GM23338 (cell line): Measurements from ENCODE around the gene TAF13. TPM values are rescaled to one million over a fixed set of nuclear protein-coding genes. Genes with fewer than 3 reads are reported as not detected.

ENCODE experiments used
- ATAC-seq: fragments of 200-7000 bp; cut with Tn5 transposase; 3 replicates; pipeline ENCODE4 v1.9.1; 2020
- DNase-seq: peaks from one replicate; pipeline ENCODE4 v3.0.0-alpha.2; 2015; ENCODE audit warnings: low spot score
- H2AFZ ChIP-seq: fragments of 200-600 bp; sonication (generic); 2 replicates; pipeline ENCODE4 v1.8.0; 2016; ENCODE audit warnings: antibody characterized with exemption, mild to moderate bottlenecking, moderate library complexity
- H3F3A ChIP-seq: fragments of 200-600 bp; sonication (generic); replicated peaks from 2 replicates; pipeline ENCODE4 v1.8.0; 2017; ENCODE audit warnings: antibody characterized with exemption, mixed run types, low read depth
- H3K27ac ChIP-seq: fragments of 200-600 bp; sonication (generic); 2 replicates; pipeline ENCODE4 v1.6.1; 2016; ENCODE audit warnings: low read depth
- H3K27me3 ChIP-seq: fragments of 200-600 bp; sonication (generic); 2 replicates; pipeline ENCODE4 v1.8.0; 2016; ENCODE audit warnings: mild to moderate bottlenecking, mixed run types, moderate library complexity; ENCODE audit not compliant: insufficient read depth
- H3K36me3 ChIP-seq: fragments of 200-600 bp; sonication (generic); 2 replicates; pipeline ENCODE4 v1.8.0; 2016; ENCODE audit warnings: mild to moderate bottlenecking; ENCODE audit not compliant: insufficient read depth
- H3K4me1 ChIP-seq: fragments of 200-600 bp; sonication (generic); 2 replicates; pipeline ENCODE4 v1.8.0; 2016; ENCODE audit warnings: mild to moderate bottlenecking, moderate library complexity; ENCODE audit not compliant: insufficient read depth
- H3K4me2 ChIP-seq: fragments of 200-600 bp; sonication (generic); 2 replicates; pipeline ENCODE4 v1.7.1; 2017; ENCODE audit warnings: mixed run types
- H3K4me3 ChIP-seq: fragments of 200-600 bp; sonication (generic); 2 replicates; pipeline ENCODE4 v1.6.1; 2016; ENCODE audit warnings: mixed run types
- H3K79me2 ChIP-seq: fragments of 200-600 bp; sonication (generic); replicated peaks from 2 replicates; pipeline ENCODE4 v1.8.0; 2017; ENCODE audit warnings: mild to moderate bottlenecking; ENCODE audit not compliant: insufficient read depth
- H3K9me2 ChIP-seq: fragments of 200-600 bp; sonication (generic); 2 replicates; pipeline ENCODE4 v1.8.0; 2017; ENCODE audit not compliant: insufficient read depth
- H4K20me1 ChIP-seq: fragments of 200-600 bp; sonication (generic); replicated peaks from 2 replicates; pipeline ENCODE4 v1.8.0; 2017; ENCODE audit warnings: mild to moderate bottlenecking; ENCODE audit not compliant: insufficient read depth
- H3K27ac Mint-ChIP-seq: 2 replicates; pipeline ENCODE4 v1.8.0; 2020; ENCODE audit warnings: inconsistent platforms, mild to moderate bottlenecking, moderate library complexity, mixed read lengths
- H3K27me3 Mint-ChIP-seq: 3 replicates; pipeline ENCODE4 v1.8.0; 2022; ENCODE audit warnings: low read depth, mild to moderate bottlenecking, moderate library complexity, mixed read lengths, inconsistent platforms; ENCODE audit not compliant: insufficient read depth, poor library complexity
- H3K36me3 Mint-ChIP-seq: 3 replicates; pipeline ENCODE4 v1.8.0; 2021; ENCODE audit warnings: low read depth, mild to moderate bottlenecking, inconsistent platforms, moderate library complexity, mixed read lengths
- H3K4me1 Mint-ChIP-seq: 3 replicates; pipeline ENCODE4 v1.8.0; 2020; ENCODE audit warnings: mild to moderate bottlenecking, inconsistent platforms, mixed read lengths
- H3K4me3 Mint-ChIP-seq: 3 replicates; pipeline ENCODE4 v1.8.0; 2021; ENCODE audit warnings: moderate library complexity, mild to moderate bottlenecking, inconsistent platforms, mixed read lengths
- H3K9me3 Mint-ChIP-seq: 3 replicates; pipeline ENCODE4 v1.8.0; 2020; ENCODE audit warnings: moderate library complexity, mild to moderate bottlenecking, inconsistent platforms, mixed read lengths
- CREB1 ChIP-seq: fragments of 250-450 bp; sonication (Bioruptor Pico); IDR thresholded peaks from 2 replicates; pipeline ENCODE4 v1.5.0; 2020; ENCODE audit warnings: low read depth, mild to moderate bottlenecking, moderate library complexity
- EZH2 ChIP-seq: fragments of 200-600 bp; sonication (generic); IDR thresholded peaks from one replicate; pipeline ENCODE4 v1.8.0; 2017; ENCODE audit warnings: antibody characterized with exemption, mild to moderate bottlenecking, low read depth; ENCODE audit not compliant: unreplicated experiment
- EZH2phosphoT487 ChIP-seq: fragments of 200-600 bp; sonication (generic); IDR thresholded peaks from one replicate; pipeline ENCODE4 v1.8.1; 2018; ENCODE audit warnings: antibody characterized with exemption; ENCODE audit not compliant: unreplicated experiment
- JUNB ChIP-seq: IDR thresholded peaks from one replicate; pipeline ENCODE4 v1.6.1; 2016; ENCODE audit warnings: antibody characterized with exemption; ENCODE audit not compliant: unreplicated experiment
- NANOG ChIP-seq: IDR thresholded peaks from 2 replicates; pipeline ENCODE4 v1.6.1; 2016; ENCODE audit warnings: antibody characterized with exemption, borderline replicate concordance
- POLR2AphosphoS5 ChIP-seq: IDR thresholded peaks from 2 replicates; pipeline ENCODE4 v1.6.1; 2016; ENCODE audit warnings: antibody characterized with exemption, low read depth
- STAT1 ChIP-seq: IDR thresholded peaks from one replicate; pipeline ENCODE4 v1.6.1; 2016; ENCODE audit warnings: antibody characterized with exemption; ENCODE audit not compliant: unreplicated experiment
- ZNF114 ChIP-seq: fragments of 250-450 bp; sonication (Bioruptor Pico); IDR thresholded peaks from 2 replicates; pipeline ENCODE4 v1.5.0; 2020; ENCODE audit warnings: mild to moderate bottlenecking, moderate library complexity
- ZNF331 ChIP-seq: fragments of 250-450 bp; sonication (Bioruptor Pico); IDR thresholded peaks from 2 replicates; pipeline ENCODE4 v1.5.0; 2020; ENCODE audit warnings: low read depth, mild to moderate bottlenecking, moderate library complexity
- polyA plus RNA-seq: library from polyadenylated mRNA; unstranded; fragments of >200 nt; fragmentation: Nextera tagmentation; extraction: Ambion mirVana; gene quantifications from 2 replicates; pipeline ENCODE4 v1.2.1, GENCODE V29; 2016
- total RNA-seq: library from RNA; depleted of rRNA; stranded (reverse); fragments of >200 nt; shearing (Covaris generic); gene quantifications from 2 replicates; pipeline ENCODE4 v1.2.3, GENCODE V29; 2014
- TF ChIP-seq, protein P1 (sequence below), 2 experiments: fragments of 200-600 bp in 1 of 2; sonication (generic) in 1 of 2; conservative IDR thresholded peaks; 2 replicates each; pipeline versions ENCODE4 v1.5.1 to v1.6.1; 2016 to 2017; ENCODE audit warnings: antibody characterized with exemption in 2 of 2, low read depth in 2 of 2, mild to moderate bottlenecking in 2 of 2, moderate library complexity in 1 of 2
- TF ChIP-seq, protein P2 (sequence below): IDR thresholded peaks from one replicate; pipeline ENCODE4 v1.6.1; 2018; ENCODE audit warnings: antibody characterized with exemption; ENCODE audit not compliant: unreplicated experiment
- TF ChIP-seq, protein P3 (sequence below): fragments of 250-450 bp; sonication (Bioruptor Pico); IDR thresholded peaks from 2 replicates; pipeline ENCODE4 v1.5.0; 2020; ENCODE audit warnings: mild to moderate bottlenecking, moderate library complexity
- TF ChIP-seq, protein P4 (sequence below): IDR thresholded peaks from 2 replicates; pipeline ENCODE4 v1.6.1; 2016; ENCODE audit warnings: antibody characterized with exemption

The TAF13 gene
- total and polyA plus RNA-seq, 2 experiments from 2014 or later = 43.7 to 55.8 TPM

DNA sequence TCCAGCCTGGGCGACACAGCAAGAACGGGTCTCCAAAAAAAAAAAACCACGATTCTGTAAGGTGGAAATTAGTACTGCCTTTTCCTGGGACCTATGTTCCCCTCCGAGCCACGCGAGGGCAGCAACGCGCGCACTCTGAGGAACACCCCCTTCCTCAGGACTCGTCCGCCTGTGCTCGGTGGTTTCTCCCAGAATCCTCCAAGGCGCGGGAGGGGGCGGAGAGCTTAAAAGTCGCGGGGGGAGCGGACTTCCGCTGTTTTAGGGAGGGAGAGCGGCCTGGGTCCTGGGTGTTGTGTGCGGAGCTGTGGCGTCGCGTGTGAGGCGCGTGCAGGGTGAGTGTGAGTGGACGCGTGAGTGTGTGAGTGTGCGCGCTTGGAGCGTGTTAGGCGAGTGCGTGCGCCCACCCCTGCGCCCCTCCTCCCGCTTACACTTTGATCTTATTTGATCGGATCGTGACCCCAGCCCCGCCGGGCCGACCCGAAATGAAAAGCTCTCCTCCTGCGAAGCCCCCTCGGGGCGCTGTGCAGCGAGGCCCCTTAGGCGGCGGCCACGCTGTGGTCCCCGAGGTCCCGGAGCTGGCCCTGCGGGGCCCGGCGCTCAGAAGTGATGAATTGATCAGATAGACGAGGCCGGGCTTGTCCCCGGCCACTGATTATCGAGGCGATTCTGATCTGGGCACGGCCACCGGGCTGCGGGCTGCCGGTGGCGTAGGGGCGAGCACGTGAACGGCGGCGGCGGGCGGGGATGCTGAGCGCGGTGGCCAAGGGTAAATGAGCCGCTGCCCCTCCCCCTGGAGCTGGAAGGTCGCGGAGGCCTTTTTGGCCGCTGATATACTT lies 24.4 kb upstream of the TAF13 start:
- Histone ChIP-seq H3K4me3 (peak overlapping the region; percentile 89), H4K20me1 (peaks cover 10% of the 10 kb centered on the region; the same call in 1 of the 2 replicates), H3F3A (peaks cover 12% of the 10 kb centered on the region), H3K36me3 (no peaks in the 10 kb centered on the region), H3K9me2 (no peaks in the 10 kb centered on the region), H2AFZ (peak overlapping the region; percentile 92; the same call in 1 of the 2 replicates), H3K4me2 (peak overlapping the region; percentile 97), H3K27ac (peak overlapping the region; percentile 87), H3K4me1 (no peaks in the 10 kb centered on the region; the same call in none of the 2 replicates), H3K27me3 (no peaks in the 10 kb centered on the region), H3K79me2 (peaks cover 20% of the 10 kb centered on the region)
- peak; percentile 92 for ATAC-seq
- peak overlapping the region; percentile 97 for H3K27ac Mint-ChIP-seq
- H3K27me3 Mint-ChIP-seq = peaks cover 22% of the 10 kb centered on the region
- no peak for TF ChIP-seq ZNF331 (CRISPR knock-in tag)
- no peak for TF ChIP-seq EZH2
- TF ChIP-seq, protein P1, sequence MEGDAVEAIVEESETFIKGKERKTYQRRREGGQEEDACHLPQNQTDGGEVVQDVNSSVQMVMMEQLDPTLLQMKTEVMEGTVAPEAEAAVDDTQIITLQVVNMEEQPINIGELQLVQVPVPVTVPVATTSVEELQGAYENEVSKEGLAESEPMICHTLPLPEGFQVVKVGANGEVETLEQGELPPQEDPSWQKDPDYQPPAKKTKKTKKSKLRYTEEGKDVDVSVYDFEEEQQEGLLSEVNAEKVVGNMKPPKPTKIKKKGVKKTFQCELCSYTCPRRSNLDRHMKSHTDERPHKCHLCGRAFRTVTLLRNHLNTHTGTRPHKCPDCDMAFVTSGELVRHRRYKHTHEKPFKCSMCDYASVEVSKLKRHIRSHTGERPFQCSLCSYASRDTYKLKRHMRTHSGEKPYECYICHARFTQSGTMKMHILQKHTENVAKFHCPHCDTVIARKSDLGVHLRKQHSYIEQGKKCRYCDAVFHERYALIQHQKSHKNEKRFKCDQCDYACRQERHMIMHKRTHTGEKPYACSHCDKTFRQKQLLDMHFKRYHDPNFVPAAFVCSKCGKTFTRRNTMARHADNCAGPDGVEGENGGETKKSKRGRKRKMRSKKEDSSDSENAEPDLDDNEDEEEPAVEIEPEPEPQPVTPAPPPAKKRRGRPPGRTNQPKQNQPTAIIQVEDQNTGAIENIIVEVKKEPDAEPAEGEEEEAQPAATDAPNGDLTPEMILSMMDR (conservative IDR thresholded peaks at IDR 0.05; ENCODE audit: low read depth in 2 of 2) = peak; percentile 79 to 89
- peak; percentile 51 for TF ChIP-seq CREB1 (CRISPR knock-in tag)
- peak; percentile 100 for TF ChIP-seq POLR2AphosphoS5
- no peak for TF ChIP-seq STAT1
- TF ChIP-seq, protein P2, sequence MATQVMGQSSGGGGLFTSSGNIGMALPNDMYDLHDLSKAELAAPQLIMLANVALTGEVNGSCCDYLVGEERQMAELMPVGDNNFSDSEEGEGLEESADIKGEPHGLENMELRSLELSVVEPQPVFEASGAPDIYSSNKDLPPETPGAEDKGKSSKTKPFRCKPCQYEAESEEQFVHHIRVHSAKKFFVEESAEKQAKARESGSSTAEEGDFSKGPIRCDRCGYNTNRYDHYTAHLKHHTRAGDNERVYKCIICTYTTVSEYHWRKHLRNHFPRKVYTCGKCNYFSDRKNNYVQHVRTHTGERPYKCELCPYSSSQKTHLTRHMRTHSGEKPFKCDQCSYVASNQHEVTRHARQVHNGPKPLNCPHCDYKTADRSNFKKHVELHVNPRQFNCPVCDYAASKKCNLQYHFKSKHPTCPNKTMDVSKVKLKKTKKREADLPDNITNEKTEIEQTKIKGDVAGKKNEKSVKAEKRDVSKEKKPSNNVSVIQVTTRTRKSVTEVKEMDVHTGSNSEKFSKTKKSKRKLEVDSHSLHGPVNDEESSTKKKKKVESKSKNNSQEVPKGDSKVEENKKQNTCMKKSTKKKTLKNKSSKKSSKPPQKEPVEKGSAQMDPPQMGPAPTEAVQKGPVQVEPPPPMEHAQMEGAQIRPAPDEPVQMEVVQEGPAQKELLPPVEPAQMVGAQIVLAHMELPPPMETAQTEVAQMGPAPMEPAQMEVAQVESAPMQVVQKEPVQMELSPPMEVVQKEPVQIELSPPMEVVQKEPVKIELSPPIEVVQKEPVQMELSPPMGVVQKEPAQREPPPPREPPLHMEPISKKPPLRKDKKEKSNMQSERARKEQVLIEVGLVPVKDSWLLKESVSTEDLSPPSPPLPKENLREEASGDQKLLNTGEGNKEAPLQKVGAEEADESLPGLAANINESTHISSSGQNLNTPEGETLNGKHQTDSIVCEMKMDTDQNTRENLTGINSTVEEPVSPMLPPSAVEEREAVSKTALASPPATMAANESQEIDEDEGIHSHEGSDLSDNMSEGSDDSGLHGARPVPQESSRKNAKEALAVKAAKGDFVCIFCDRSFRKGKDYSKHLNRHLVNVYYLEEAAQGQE = peak; percentile 12
- TF ChIP-seq NANOG = peak; percentile 3; the same call in 1 of the 2 replicates
- TF ChIP-seq JUNB = no peak
- TF ChIP-seq, protein P3, sequence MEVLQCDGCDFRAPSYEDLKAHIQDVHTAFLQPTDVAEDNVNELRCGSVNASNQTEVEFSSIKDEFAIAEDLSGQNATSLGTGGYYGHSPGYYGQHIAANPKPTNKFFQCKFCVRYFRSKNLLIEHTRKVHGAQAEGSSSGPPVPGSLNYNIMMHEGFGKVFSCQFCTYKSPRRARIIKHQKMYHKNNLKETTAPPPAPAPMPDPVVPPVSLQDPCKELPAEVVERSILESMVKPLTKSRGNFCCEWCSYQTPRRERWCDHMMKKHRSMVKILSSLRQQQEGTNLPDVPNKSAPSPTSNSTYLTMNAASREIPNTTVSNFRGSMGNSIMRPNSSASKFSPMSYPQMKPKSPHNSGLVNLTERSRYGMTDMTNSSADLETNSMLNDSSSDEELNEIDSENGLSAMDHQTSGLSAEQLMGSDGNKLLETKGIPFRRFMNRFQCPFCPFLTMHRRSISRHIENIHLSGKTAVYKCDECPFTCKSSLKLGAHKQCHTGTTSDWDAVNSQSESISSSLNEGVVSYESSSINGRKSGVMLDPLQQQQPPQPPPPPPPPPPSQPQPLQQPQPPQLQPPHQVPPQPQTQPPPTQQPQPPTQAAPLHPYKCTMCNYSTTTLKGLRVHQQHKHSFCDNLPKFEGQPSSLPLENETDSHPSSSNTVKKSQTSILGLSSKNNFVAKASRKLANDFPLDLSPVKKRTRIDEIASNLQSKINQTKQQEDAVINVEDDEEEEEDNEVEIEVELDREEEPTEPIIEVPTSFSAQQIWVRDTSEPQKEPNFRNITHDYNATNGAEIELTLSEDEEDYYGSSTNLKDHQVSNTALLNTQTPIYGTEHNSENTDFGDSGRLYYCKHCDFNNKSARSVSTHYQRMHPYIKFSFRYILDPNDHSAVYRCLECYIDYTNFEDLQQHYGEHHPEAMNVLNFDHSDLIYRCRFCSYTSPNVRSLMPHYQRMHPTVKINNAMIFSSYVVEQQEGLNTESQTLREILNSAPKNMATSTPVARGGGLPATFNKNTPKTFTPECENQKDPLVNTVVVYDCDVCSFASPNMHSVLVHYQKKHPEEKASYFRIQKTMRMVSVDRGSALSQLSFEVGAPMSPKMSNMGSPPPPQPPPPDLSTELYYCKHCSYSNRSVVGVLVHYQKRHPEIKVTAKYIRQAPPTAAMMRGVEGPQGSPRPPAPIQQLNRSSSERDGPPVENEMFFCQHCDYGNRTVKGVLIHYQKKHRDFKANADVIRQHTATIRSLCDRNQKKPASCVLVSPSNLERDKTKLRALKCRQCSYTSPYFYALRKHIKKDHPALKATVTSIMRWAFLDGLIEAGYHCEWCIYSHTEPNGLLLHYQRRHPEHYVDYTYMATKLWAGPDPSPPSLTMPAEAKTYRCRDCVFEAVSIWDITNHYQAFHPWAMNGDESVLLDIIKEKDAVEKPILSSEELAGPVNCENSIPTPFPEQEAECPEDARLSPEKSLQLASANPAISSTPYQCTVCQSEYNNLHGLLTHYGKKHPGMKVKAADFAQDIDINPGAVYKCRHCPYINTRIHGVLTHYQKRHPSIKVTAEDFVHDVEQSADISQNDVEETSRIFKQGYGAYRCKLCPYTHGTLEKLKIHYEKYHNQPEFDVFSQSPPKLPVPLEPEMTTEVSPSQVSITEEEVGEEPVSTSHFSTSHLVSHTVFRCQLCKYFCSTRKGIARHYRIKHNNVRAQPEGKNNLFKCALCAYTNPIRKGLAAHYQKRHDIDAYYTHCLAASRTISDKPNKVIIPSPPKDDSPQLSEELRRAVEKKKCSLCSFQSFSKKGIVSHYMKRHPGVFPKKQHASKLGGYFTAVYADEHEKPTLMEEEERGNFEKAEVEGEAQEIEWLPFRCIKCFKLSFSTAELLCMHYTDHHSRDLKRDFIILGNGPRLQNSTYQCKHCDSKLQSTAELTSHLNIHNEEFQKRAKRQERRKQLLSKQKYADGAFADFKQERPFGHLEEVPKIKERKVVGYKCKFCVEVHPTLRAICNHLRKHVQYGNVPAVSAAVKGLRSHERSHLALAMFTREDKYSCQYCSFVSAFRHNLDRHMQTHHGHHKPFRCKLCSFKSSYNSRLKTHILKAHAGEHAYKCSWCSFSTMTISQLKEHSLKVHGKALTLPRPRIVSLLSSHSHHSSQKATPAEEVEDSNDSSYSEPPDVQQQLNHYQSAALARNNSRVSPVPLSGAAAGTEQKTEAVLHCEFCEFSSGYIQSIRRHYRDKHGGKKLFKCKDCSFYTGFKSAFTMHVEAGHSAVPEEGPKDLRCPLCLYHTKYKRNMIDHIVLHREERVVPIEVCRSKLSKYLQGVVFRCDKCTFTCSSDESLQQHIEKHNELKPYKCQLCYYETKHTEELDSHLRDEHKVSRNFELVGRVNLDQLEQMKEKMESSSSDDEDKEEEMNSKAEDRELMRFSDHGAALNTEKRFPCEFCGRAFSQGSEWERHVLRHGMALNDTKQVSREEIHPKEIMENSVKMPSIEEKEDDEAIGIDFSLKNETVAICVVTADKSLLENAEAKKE (CRISPR knock-in tag) = no peak
- TF ChIP-seq EZH2phosphoT487 = no peak
- TF ChIP-seq, protein P4, sequence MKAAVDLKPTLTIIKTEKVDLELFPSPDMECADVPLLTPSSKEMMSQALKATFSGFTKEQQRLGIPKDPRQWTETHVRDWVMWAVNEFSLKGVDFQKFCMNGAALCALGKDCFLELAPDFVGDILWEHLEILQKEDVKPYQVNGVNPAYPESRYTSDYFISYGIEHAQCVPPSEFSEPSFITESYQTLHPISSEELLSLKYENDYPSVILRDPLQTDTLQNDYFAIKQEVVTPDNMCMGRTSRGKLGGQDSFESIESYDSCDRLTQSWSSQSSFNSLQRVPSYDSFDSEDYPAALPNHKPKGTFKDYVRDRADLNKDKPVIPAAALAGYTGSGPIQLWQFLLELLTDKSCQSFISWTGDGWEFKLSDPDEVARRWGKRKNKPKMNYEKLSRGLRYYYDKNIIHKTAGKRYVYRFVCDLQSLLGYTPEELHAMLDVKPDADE = peak; percentile 91
- no peak for TF ChIP-seq ZNF114 (CRISPR knock-in tag)
- peak overlapping the region; percentile 93 for H3K4me3 Mint-ChIP-seq
- peaks cover 2% of the 10 kb centered on the region; the same call in 1 of the 3 replicates for H3K9me3 Mint-ChIP-seq
- H3K4me1 Mint-ChIP-seq = peaks cover 3% of the 10 kb centered on the region; the same call in 2 of the 3 replicates
- peaks cover 34% of the 10 kb centered on the region; the same call in 2 of the 3 replicates for H3K36me3 Mint-ChIP-seq
- DNase-seq = peak; percentile 99
